Measurements from ENCODE around the gene PARPBP.
"Not testable (repeated sequence)": the region's sequence is repeated elsewhere in the genome, so short reads cannot be mapped to it uniquely, and the experiment has no call there.

PARPBP gene

DNA sequence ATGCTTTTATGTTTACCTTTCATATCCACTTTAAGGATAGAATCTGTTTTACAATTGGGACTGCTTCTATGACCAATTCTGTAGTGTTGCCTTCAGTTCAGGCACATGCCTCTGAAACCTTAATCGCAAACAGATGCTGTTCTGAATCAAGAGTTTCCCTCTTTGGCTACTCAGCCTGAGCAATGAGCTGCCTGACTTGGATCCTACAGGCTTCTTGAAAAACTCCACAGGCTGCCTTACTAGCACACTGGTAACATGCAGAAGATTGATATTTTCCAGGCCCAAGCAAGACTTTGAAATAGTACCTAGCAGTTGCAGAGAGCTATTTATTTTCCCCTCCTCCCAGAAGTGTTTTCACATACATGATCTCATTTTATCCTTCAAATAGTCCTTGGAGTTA, 112.5 kb downstream of the PARPBP start:
- Histone ChIP-seq H3K9me3 (no peaks in the 10 kb centered on the region; the same call in 1 of the 2 replicates), H3K27me3 (no peaks in the 10 kb centered on the region), H3K36me3 (no peaks in the 10 kb centered on the region), H3K4me3 (ENCODE audit: low read depth, low read length) (no peak overlapping the region), H3K4me1 (no peaks in the 10 kb centered on the region)
- TF ChIP-seq, protein P1, sequence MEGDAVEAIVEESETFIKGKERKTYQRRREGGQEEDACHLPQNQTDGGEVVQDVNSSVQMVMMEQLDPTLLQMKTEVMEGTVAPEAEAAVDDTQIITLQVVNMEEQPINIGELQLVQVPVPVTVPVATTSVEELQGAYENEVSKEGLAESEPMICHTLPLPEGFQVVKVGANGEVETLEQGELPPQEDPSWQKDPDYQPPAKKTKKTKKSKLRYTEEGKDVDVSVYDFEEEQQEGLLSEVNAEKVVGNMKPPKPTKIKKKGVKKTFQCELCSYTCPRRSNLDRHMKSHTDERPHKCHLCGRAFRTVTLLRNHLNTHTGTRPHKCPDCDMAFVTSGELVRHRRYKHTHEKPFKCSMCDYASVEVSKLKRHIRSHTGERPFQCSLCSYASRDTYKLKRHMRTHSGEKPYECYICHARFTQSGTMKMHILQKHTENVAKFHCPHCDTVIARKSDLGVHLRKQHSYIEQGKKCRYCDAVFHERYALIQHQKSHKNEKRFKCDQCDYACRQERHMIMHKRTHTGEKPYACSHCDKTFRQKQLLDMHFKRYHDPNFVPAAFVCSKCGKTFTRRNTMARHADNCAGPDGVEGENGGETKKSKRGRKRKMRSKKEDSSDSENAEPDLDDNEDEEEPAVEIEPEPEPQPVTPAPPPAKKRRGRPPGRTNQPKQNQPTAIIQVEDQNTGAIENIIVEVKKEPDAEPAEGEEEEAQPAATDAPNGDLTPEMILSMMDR (IDR thresholded peaks at IDR 0.05; ENCODE audit: low read depth, low read length) = no peak
- DNase-seq = no peak

DNA sequence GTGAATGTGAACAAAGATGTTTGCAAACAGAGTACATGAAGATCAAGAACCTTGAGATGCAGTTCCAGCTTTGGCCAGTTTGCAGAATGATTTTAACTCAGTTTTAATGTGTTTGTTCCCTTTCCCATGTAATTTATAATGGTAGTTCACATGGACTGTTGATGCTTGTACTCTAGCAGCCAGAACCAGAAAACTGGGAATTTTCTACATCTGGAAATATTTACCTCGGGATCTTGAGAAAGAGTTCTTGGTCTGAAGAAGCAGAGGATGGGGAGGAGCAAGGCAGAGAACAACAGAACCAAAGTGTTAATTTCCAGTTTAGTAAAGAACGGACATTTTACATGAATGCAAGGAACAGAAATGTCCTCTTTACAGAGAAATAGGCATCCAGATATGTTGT, 114.6 kb downstream of the PARPBP start:
- Histone ChIP-seq H3K9me3 (no peaks in the 10 kb centered on the region; the same call in 1 of the 2 replicates), H3K27me3 (no peaks in the 10 kb centered on the region), H3K36me3 (no peaks in the 10 kb centered on the region), H3K4me3 (ENCODE audit: low read depth, low read length) (no peak overlapping the region), H3K4me1 (no peaks in the 10 kb centered on the region)
- TF ChIP-seq, protein P1 (IDR thresholded peaks at IDR 0.05; ENCODE audit: low read depth, low read length) = no peak
- no peak for DNase-seq

DNA sequence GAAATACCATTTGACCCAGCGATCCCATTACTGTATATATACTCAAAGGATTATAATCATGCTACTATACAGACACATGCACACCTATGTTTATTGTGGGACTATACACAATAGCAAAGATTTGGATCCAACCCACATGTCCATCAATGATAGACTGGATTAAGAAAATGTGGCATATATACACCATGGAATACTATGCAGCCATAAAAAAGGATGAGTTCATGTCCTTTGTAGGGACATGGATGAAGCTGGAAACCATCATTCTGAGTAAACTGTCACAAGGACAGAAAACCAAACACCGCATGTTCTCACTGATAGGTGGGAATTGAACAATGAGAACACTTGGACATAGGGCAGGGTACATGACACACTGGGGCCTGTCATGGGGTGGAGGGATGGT, 120.9 kb downstream of the PARPBP start:
- H3K36me3 ChIP-seq; DNase-seq; H3K4me1 ChIP-seq; H3K4me3 ChIP-seq (ENCODE audit: low read depth, low read length); H3K9me3 ChIP-seq; H3K27me3 ChIP-seq: not testable (repeated sequence)

All from BE2C (cell line).